Liver (tissue), 9 donors: ENCODE results near the gene GAS2L1. TPM values are rescaled to one million over a fixed set of nuclear protein-coding genes. Genes with fewer than 3 reads are reported as not detected.

ENCODE experiments used
- DNase-seq: peaks from one replicate; pipeline ENCODE4 v3.0.0-alpha.2; 2017; ENCODE audit warnings: low spot score
- H3K27ac ChIP-seq, 2 donors: one replicate each; pipeline ENCODE4 v1.7.0; 2013; ENCODE audit warnings: inconsistent platforms in 2 of 2, low read length in 2 of 2, control low read depth in 1 of 2, low read depth in 1 of 2, mild to moderate bottlenecking in 1 of 2
- H3K27me3 ChIP-seq, 4 donors: one replicate each; pipeline versions ENCODE4 v1.6.1 to v1.7.0; 2013; ENCODE audit warnings: low read length in 3 of 4, inconsistent platforms in 1 of 4, mild to moderate bottlenecking in 1 of 4, moderate library complexity in 1 of 4; ENCODE audit not compliant: control insufficient read depth in 4 of 4, insufficient read depth in 4 of 4
- H3K36me3 ChIP-seq, 4 donors: one replicate each; pipeline versions ENCODE4 v1.6.1 to v1.7.0; 2013; ENCODE audit warnings: low read length in 3 of 4, mild to moderate bottlenecking in 3 of 4, low read depth in 1 of 4, moderate library complexity in 1 of 4; ENCODE audit not compliant: control insufficient read depth in 4 of 4, insufficient read depth in 3 of 4
- H3K4me1 ChIP-seq, 4 donors: one replicate each; pipeline versions ENCODE4 v1.6.1 to v1.7.0; 2013; ENCODE audit warnings: low read length in 3 of 4, mild to moderate bottlenecking in 3 of 4, moderate library complexity in 1 of 4; ENCODE audit not compliant: control insufficient read depth in 4 of 4, insufficient read depth in 4 of 4
- H3K4me3 ChIP-seq, 3 donors: one replicate each; pipeline versions ENCODE4 v1.6.1 to v1.7.0; 2013; ENCODE audit warnings: low read length in 3 of 3, control low read depth in 1 of 3, low read depth in 1 of 3, mild to moderate bottlenecking in 1 of 3
- H3K9ac ChIP-seq, 2 donors: one replicate each; pipeline ENCODE4 v1.7.0; 2013; ENCODE audit warnings: low read length in 2 of 2, mild to moderate bottlenecking in 2 of 2, moderate library complexity in 2 of 2, control low read depth in 1 of 2, low read depth in 1 of 2
- H3K9me3 ChIP-seq, 4 donors: one replicate each; pipeline versions ENCODE4 v1.6.1 to v1.7.0; 2013; ENCODE audit warnings: low read length in 3 of 4; ENCODE audit not compliant: control insufficient read depth in 4 of 4
- ATF3 ChIP-seq: IDR thresholded peaks from 2 replicates; pipeline ENCODE4 v1.6.1; 2016; ENCODE audit warnings: antibody characterized with exemption
- EGR1 ChIP-seq, 2 donors: IDR thresholded peaks; 2 replicates each; pipeline ENCODE4 v1.6.1; 2016 to 2018; ENCODE audit warnings: antibody characterized with exemption in 2 of 2, low read depth in 2 of 2
- FOXA1 ChIP-seq: IDR thresholded peaks from 2 replicates; pipeline ENCODE4 v1.6.1; 2016; ENCODE audit warnings: antibody characterized with exemption
- FOXA2 ChIP-seq: IDR thresholded peaks from 2 replicates; pipeline ENCODE4 v1.6.1; 2016; ENCODE audit warnings: antibody characterized with exemption
- GABPA ChIP-seq, 2 donors: IDR thresholded peaks in 1 of 2; conservative IDR thresholded peaks in 1 of 2; 2 replicates each; pipeline ENCODE4 v1.6.1; 2016; ENCODE audit warnings: antibody characterized with exemption in 2 of 2, mild to moderate bottlenecking in 1 of 2, moderate library complexity in 1 of 2
- HNF4A ChIP-seq, 2 donors: conservative IDR thresholded peaks; 2 replicates each; pipeline ENCODE4 v1.6.1; 2016; ENCODE audit warnings: antibody characterized with exemption in 2 of 2, mild to moderate bottlenecking in 2 of 2
- NR2F2 ChIP-seq: IDR thresholded peaks from 2 replicates; pipeline ENCODE4 v1.6.1; 2016; ENCODE audit warnings: antibody characterized with exemption
- RAD21 ChIP-seq, 2 donors: IDR thresholded peaks; 2 replicates each; pipeline ENCODE4 v1.6.1; 2016; ENCODE audit warnings: antibody characterized with exemption in 2 of 2, mild to moderate bottlenecking in 2 of 2
- RXRA ChIP-seq, 2 donors: IDR thresholded peaks; 2 replicates each; pipeline ENCODE4 v1.6.1; 2017 to 2018; ENCODE audit warnings: antibody characterized with exemption in 2 of 2, mild to moderate bottlenecking in 1 of 2
- SP1 ChIP-seq: IDR thresholded peaks from 2 replicates; pipeline ENCODE4 v1.6.1; 2018; ENCODE audit warnings: antibody characterized with exemption, mild to moderate bottlenecking
- YY1 ChIP-seq: IDR thresholded peaks from 2 replicates; pipeline ENCODE4 v1.6.1; 2016; ENCODE audit warnings: antibody characterized with exemption, mild to moderate bottlenecking
- WGBS: extraction: QIAGEN DNeasy Blood & Tissue Kit; methylation state at CpG from one replicate; pipeline ENCODE4 v1.1.7; 2013; 5-methylcytosine and 5-hydroxymethylcytosine counted together
- polyA plus RNA-seq, 2 donors: library from polyadenylated mRNA; stranded (reverse) in 1 of 2; unstranded in 1 of 2; fragments of 200-250 nt in 1 of 2; fragments of >200 nt in 1 of 2; fragmentation: Nextera tagmentation in 1 of 2; extraction: Ambion mirVana in 1 of 2; gene quantifications; one replicate each; pipeline versions ENCODE4 v1.2.1 to v1.2.3, GENCODE V29; 2013 to 2015
- total RNA-seq, 2 donors: library from RNA; depleted of rRNA; stranded (reverse); fragments of >200 nt; gene quantifications; one replicate each; pipeline ENCODE4 v1.2.3, GENCODE V29; 2014
- donor health status: healthy.
- donor health status: healthy.
- donor health status: healthy.
- donor health status: healthy.
- donor health status: healthy.

Gene GAS2L1
- total and polyA plus RNA-seq, 4 donors: 4.0 to 11.4 (median 8.9) TPM

- no peak for DNase-seq
- Histone ChIP-seq H3K27ac (peak overlapping the region; percentile 97 to 99), H3K36me3 (peaks cover 4 to 31% (median 27%) of the 10 kb centered on the region in 4 donors), H3K4me3 (peak overlapping the region; percentile 77 to 83 (median 79)), H3K9me3 (no peaks in the 10 kb centered on the region), H3K9ac (peak overlapping the region; percentile 91 to 93), H3K27me3 (no peaks in the 10 kb centered on the region), H3K4me1 (peaks cover 4 to 69% (median 57%) of the 10 kb centered on the region in 4 donors)
- WGBS: 8% methylated on average over 13 of the region's 13 CpGs
- TF ChIP-seq NR2F2 (no peak), GABPA (IDR thresholded peaks at IDR 0.05 in 1 of 2, conservative IDR thresholded peaks at IDR 0.05 in 1 of 2) (no peak), RXRA (IDR thresholded peaks at IDR 0.05) (no peak), FOXA1 (no peak)
Observed at GRCh38 chr22:29269731-29270474, 36.5 kb upstream of the GAS2L1 start.

- H3K9ac ChIP-seq: peak overlapping the region in 1 of 2 donors; percentile 57
- DNase-seq: no peak
- no peaks in the 10 kb centered on the region for H3K27me3 ChIP-seq
- H3K9me3 ChIP-seq: no peaks in the 10 kb centered on the region
- H3K4me3 ChIP-seq: peak overlapping the region; percentile 77 to 83 (median 79)
- peak in 1 of 2 donors; percentile 50 for TF ChIP-seq HNF4A (conservative IDR thresholded peaks at IDR 0.05)
- no peak for TF ChIP-seq ATF3
- peak; percentile 61 to 63 for TF ChIP-seq RXRA (IDR thresholded peaks at IDR 0.05)
- peak; percentile 12 for TF ChIP-seq SP1
- WGBS: 23% methylated on average over 9 of the region's 9 CpGs
- H3K4me1 ChIP-seq: peaks cover 6 to 77% (median 63%) of the 10 kb centered on the region in 4 donors
- peak overlapping the region; percentile 97 to 99 for H3K27ac ChIP-seq
- peaks cover 1 to 34% (median 27%) of the 10 kb centered on the region in 4 donors for H3K36me3 ChIP-seq
Observed at GRCh38 chr22:29270475-29271271, 35.8 kb upstream of the GAS2L1 start.

- no peak for DNase-seq
- Histone ChIP-seq H3K9me3 (no peaks in the 10 kb centered on the region), H3K4me3 (no peak overlapping the region), H3K27me3 (no peaks in the 10 kb centered on the region), H3K4me1 (peaks cover 4 to 76% (median 68%) of the 10 kb centered on the region in 4 donors), H3K36me3 (peaks cover 6 to 48% (median 40%) of the 10 kb centered on the region in 4 donors), H3K27ac (no peak overlapping the region), H3K9ac (no peak overlapping the region)
- WGBS: 80% methylated on average over 2 of the region's 2 CpGs
- TF ChIP-seq FOXA2 (no peak), HNF4A (conservative IDR thresholded peaks at IDR 0.05) (no peak), YY1 (no peak), RXRA (IDR thresholded peaks at IDR 0.05) (no peak), SP1 (no peak), GABPA (IDR thresholded peaks at IDR 0.05 in 1 of 2, conservative IDR thresholded peaks at IDR 0.05 in 1 of 2) (no peak), FOXA1 (no peak)
Observed at GRCh38 chr22:29272624-29273023, 33.8 kb upstream of the GAS2L1 start.

GRCh38 chr22:29275167-29275566, 31.3 kb upstream of the GAS2L1 start:
- Histone ChIP-seq H3K9me3 (no peaks in the 10 kb centered on the region), H3K4me3 (no peak overlapping the region), H3K27ac (no peak overlapping the region), H3K27me3 (no peaks in the 10 kb centered on the region), H3K36me3 (peaks cover 14 to 67% (median 58%) of the 10 kb centered on the region in 4 donors), H3K9ac (no peak overlapping the region), H3K4me1 (peaks cover 4 to 66% (median 58%) of the 10 kb centered on the region in 4 donors)
- no peak for TF ChIP-seq NR2F2
- TF ChIP-seq RAD21 (IDR thresholded peaks at IDR 0.05): no peak
- TF ChIP-seq ATF3: no peak
- TF ChIP-seq FOXA1: no peak
- TF ChIP-seq EGR1 (IDR thresholded peaks at IDR 0.05; ENCODE audit: low read depth in 2 of 2): no peak
- DNase-seq: no peak
- WGBS: 64% methylated on average over 3 of the region's 3 CpGs
